HL-60/S4 treated with retinoic acid at 250 ng/mL for 4 days and 3 days (cell line): ENCODE measurements around the gene MED25.

Experiments
- in situ Hi-C: fragments of 300-500 bp; cut with MboI; formaldehyde crosslinking; loops from 2 replicates; pipeline ENCODE4 v1.7.0; 2022; ENCODE audit warnings: low sequenced_read_pairs

Gene MED25

GRCh38 chr19:49869484-49870308 is 51.6 kb downstream of the MED25 start:
- in situ Hi-C loops: no loop called here

GRCh38 chr19:49870309-49870901 is 52.3 kb downstream of the MED25 start:
- in situ Hi-C loops: no loop called here

- in situ Hi-C loops: no loop called here
Measured at GRCh38 chr19:49871349-49871985, 53.4 kb downstream of the MED25 start.

- in situ Hi-C loops: no loop called here
Measured at GRCh38 chr19:49872245-49873128, 54.4 kb downstream of the MED25 start.

GRCh38 chr19:49873129-49873521 is 55.0 kb downstream of the MED25 start:
- in situ Hi-C loops: no loop called here

GRCh38 chr19:49873834-49874233 is 55.7 kb downstream of the MED25 start:
- in situ Hi-C loops: no loop called here

- in situ Hi-C loops: no loop called here
Measured at GRCh38 chr19:49874503-49875157, 56.5 kb downstream of the MED25 start.

GRCh38 chr19:49875177-49875576 is 57.1 kb downstream of the MED25 start:
- in situ Hi-C loops: no loop called here

- in situ Hi-C loops: no loop called here
Measured at GRCh38 chr19:49875857-49876421, 57.9 kb downstream of the MED25 start.

- in situ Hi-C loops: no loop called here
Measured at GRCh38 chr19:49876422-49877019, 58.4 kb downstream of the MED25 start.

- in situ Hi-C loops: no loop called here
Measured at GRCh38 chr19:49877020-49877878, 59.2 kb downstream of the MED25 start, which contains the start of the genes AKT1S1 and TBC1D17. Gene AKT1S1 (minus strand): TSS chr19:49877355. CDS start chr19:49873295, 4,060 bp downstream. Gene TBC1D17 (plus strand): TSS chr19:49877702. CDS start chr19:49877724, 22 bp downstream.

GRCh38 chr19:49877879-49878743 is 60.0 kb downstream of the MED25 start:
- in situ Hi-C loops: no loop called here

- in situ Hi-C loops: no loop called here
Measured at GRCh38 chr19:49878744-49879070, 60.6 kb downstream of the MED25 start.

GRCh38 chr19:49879243-49879963 is 61.3 kb downstream of the MED25 start:
- in situ Hi-C loops: no loop called here

- in situ Hi-C loops: no loop called here
Measured at GRCh38 chr19:49880162-49880869, 62.2 kb downstream of the MED25 start.

- in situ Hi-C loops: no loop called here
Measured at GRCh38 chr19:49881186-49881585, 63.1 kb downstream of the MED25 start.
